HEK293 (cell line): ENCODE results near the gene DZIP1.

Source experiments
- CTCF ChIA-PET: fragments of 350-600 bp; formaldehyde crosslinking; extraction: SDS; loops from one replicate; lab custom pipeline; 2021; ENCODE audit warnings: antibody characterized with exemption; lab: Yijun Ruan, JAX
- POLR2A ChIA-PET: fragments of 300-600 bp; formaldehyde crosslinking; extraction: SDS; loops from one replicate; lab custom pipeline; 2020; ENCODE audit warnings: antibody characterized with exemption, inconsistent platforms; lab: Yijun Ruan, JAX
- H3K27ac ChIP-seq: fragments of 200-500 bp; sonication (Bioruptor generic); 2 replicates; pipeline ENCODE4 v1.5.1; 2014; ENCODE audit warnings: low read depth, low read length, control low read depth, inconsistent platforms; ENCODE audit errors: extremely low read depth
- H3K36me3 ChIP-seq, 2 experiments: fragments of 200-500 bp in 1 of 2; sonication (Bioruptor generic) in 1 of 2; 1 replicate in 1 of 2; 2 replicates in 1 of 2; pipeline ENCODE4 v1.5.1; 2014 to 2017; ENCODE audit warnings: inconsistent platforms in 2 of 2, low read length in 2 of 2; ENCODE audit not compliant: control insufficient read depth in 2 of 2, insufficient read depth in 1 of 2
- H3K4me1 ChIP-seq: fragments of 200-500 bp; sonication (Bioruptor generic); 2 replicates; pipeline ENCODE4 v1.5.1; 2014; ENCODE audit warnings: mild to moderate bottlenecking, low read length, inconsistent platforms; ENCODE audit not compliant: control insufficient read depth, insufficient read depth
- H3K4me3 ChIP-seq: 2 replicates; pipeline ENCODE4 v1.5.1; 2011; ENCODE audit warnings: low read depth, mild to moderate bottlenecking, control low read depth, low read length, moderate library complexity
- H3K9me3 ChIP-seq: fragments of 200-500 bp; sonication (Bioruptor generic); 2 replicates; pipeline ENCODE4 v1.5.1; 2014; ENCODE audit warnings: low read depth, low read length, inconsistent platforms; ENCODE audit not compliant: control insufficient read depth, insufficient read depth
- ZBTB17 ChIP-seq: fragments of 450-650 bp; formaldehyde crosslinking; IDR thresholded peaks from 2 replicates; pipeline ENCODE4 v1.5.1; 2016; ENCODE audit warnings: missing biosample characterization, missing genetic modification characterization
- ZBTB48 ChIP-seq: fragments of 450-650 bp; formaldehyde crosslinking; IDR thresholded peaks from 2 replicates; pipeline ENCODE4 v1.5.1; 2016; ENCODE audit warnings: missing biosample characterization, missing genetic modification characterization
- ZNF302 ChIP-seq: fragments of 450-650 bp; formaldehyde crosslinking; IDR thresholded peaks from 2 replicates; pipeline ENCODE4 v1.5.1; 2016; ENCODE audit warnings: missing biosample characterization, missing genetic modification characterization, low read depth
- ZNF548 ChIP-seq: fragments of 450-650 bp; formaldehyde crosslinking; IDR thresholded peaks from 2 replicates; pipeline ENCODE4 v1.5.1; 2016; ENCODE audit warnings: missing biosample characterization, missing genetic modification characterization
- ZNF549 ChIP-seq: fragments of 450-650 bp; IDR thresholded peaks from 2 replicates; pipeline ENCODE4 v1.5.1; 2018; ENCODE audit warnings: missing biosample characterization, missing genetic modification characterization, mild to moderate bottlenecking, inconsistent platforms, moderate library complexity
- ZNF558 ChIP-seq: fragments of 450-650 bp; formaldehyde crosslinking; IDR thresholded peaks from 2 replicates; pipeline ENCODE4 v1.5.1; 2016; ENCODE audit warnings: missing biosample characterization, missing genetic modification characterization
- ZNF561 ChIP-seq: fragments of 450-650 bp; IDR thresholded peaks from 2 replicates; pipeline ENCODE4 v1.5.1; 2018; ENCODE audit warnings: missing biosample characterization, missing genetic modification characterization, borderline replicate concordance
- ZNF623 ChIP-seq: fragments of 450-650 bp; formaldehyde crosslinking; IDR thresholded peaks from 2 replicates; pipeline ENCODE4 v1.5.1; 2016; ENCODE audit warnings: missing biosample characterization, missing genetic modification characterization
- ZNF624 ChIP-seq: fragments of 450-650 bp; formaldehyde crosslinking; IDR thresholded peaks from 2 replicates; pipeline ENCODE4 v1.5.1; 2017; ENCODE audit warnings: missing biosample characterization, missing genetic modification characterization
- ZNF654 ChIP-seq: fragments of 450-650 bp; formaldehyde crosslinking; IDR thresholded peaks from 2 replicates; pipeline ENCODE4 v1.5.1; 2016; ENCODE audit warnings: low read depth, missing biosample characterization, missing genetic modification characterization
- ZNF660 ChIP-seq: fragments of 450-650 bp; IDR thresholded peaks from 2 replicates; pipeline ENCODE4 v1.5.1; 2018; ENCODE audit warnings: missing biosample characterization, mild to moderate bottlenecking, missing genetic modification characterization
- ZNF747 ChIP-seq: fragments of 450-650 bp; formaldehyde crosslinking; IDR thresholded peaks from 2 replicates; pipeline ENCODE4 v1.5.1; 2016; ENCODE audit warnings: missing biosample characterization, missing genetic modification characterization
- ZNF830 ChIP-seq: fragments of 450-650 bp; IDR thresholded peaks from 2 replicates; pipeline ENCODE4 v1.5.0; 2018; ENCODE audit warnings: missing biosample characterization, missing genetic modification characterization, low read depth, mild to moderate bottlenecking, moderate library complexity
- ZXDB ChIP-seq: fragments of 450-650 bp; formaldehyde crosslinking; IDR thresholded peaks from 2 replicates; pipeline ENCODE4 v1.5.1; 2016; ENCODE audit warnings: missing biosample characterization, missing genetic modification characterization
- TF ChIP-seq, protein P1 (sequence below): fragments of 450-650 bp; formaldehyde crosslinking; IDR thresholded peaks from 2 replicates; pipeline ENCODE4 v1.5.1; 2017; ENCODE audit warnings: missing biosample characterization, missing genetic modification characterization
- TF ChIP-seq, protein P2 (sequence below): fragments of 450-650 bp; IDR thresholded peaks from 2 replicates; pipeline ENCODE4 v1.5.1; 2018; ENCODE audit warnings: missing biosample characterization, missing genetic modification characterization
- TF ChIP-seq, protein P3 (sequence below): fragments of 450-650 bp; formaldehyde crosslinking; IDR thresholded peaks from 2 replicates; pipeline ENCODE4 v1.5.1; 2016; ENCODE audit warnings: missing biosample characterization, missing genetic modification characterization
- TF ChIP-seq, protein P4 (sequence below): fragments of 450-650 bp; formaldehyde crosslinking; IDR thresholded peaks from 2 replicates; pipeline ENCODE4 v1.5.1; 2017; ENCODE audit warnings: missing biosample characterization, missing genetic modification characterization
- TF ChIP-seq, protein P5 (sequence below): fragments of 450-650 bp; IDR thresholded peaks from 2 replicates; pipeline ENCODE4 v1.5.1; 2018; ENCODE audit warnings: missing biosample characterization, mild to moderate bottlenecking, missing genetic modification characterization

The DZIP1 gene

DNA sequence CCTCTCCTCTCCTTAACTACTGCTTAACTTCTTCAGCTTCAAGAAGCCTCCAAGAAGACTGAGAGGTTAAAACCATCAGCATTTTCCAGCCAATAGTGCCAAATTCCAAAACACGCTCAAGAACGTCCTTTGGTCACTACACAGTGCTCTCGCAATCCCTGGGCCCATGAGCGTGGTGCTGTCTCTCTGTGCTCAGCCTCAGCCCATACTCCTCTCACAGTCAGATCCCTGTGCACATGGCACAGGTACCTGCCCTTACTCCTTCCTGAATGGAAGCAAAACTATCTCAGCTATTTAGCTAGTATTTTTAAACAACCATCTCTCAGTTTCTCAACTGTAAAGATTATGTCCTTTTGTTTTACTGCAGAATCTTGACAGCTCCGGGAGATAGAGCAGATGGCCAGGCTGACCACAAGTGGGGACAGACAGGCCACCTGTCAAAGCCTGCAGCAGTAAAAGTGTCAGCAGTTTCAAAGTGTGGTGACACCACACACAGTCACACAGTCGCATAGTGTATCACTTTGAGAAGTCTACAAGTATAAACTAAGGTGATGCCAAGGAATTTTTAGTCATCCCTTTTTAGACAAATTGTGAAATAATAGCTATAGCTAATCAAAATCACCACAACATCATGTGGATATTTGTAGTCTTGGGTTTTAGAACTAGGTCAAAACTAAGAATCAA lies 35.7 kb downstream of the DZIP1 start:
- H3K36me3 ChIP-seq: peaks cover 29 to 90% of the 10 kb centered on the region in 2 experiments
- no peak overlapping the region for H3K27ac ChIP-seq
- no peak overlapping the region for H3K4me3 ChIP-seq
- TF ChIP-seq ZXDB (tag by site-specific recombination) (no peak), ZNF558 (tag by site-specific recombination) (no peak), ZNF747 (tag by site-specific recombination) (no peak), ZNF654 (tag by site-specific recombination) (no peak), ZNF623 (tag by site-specific recombination) (no peak), ZNF302 (tag by site-specific recombination) (no peak), ZNF548 (tag by site-specific recombination) (no peak)
- TF ChIP-seq, protein P1, sequence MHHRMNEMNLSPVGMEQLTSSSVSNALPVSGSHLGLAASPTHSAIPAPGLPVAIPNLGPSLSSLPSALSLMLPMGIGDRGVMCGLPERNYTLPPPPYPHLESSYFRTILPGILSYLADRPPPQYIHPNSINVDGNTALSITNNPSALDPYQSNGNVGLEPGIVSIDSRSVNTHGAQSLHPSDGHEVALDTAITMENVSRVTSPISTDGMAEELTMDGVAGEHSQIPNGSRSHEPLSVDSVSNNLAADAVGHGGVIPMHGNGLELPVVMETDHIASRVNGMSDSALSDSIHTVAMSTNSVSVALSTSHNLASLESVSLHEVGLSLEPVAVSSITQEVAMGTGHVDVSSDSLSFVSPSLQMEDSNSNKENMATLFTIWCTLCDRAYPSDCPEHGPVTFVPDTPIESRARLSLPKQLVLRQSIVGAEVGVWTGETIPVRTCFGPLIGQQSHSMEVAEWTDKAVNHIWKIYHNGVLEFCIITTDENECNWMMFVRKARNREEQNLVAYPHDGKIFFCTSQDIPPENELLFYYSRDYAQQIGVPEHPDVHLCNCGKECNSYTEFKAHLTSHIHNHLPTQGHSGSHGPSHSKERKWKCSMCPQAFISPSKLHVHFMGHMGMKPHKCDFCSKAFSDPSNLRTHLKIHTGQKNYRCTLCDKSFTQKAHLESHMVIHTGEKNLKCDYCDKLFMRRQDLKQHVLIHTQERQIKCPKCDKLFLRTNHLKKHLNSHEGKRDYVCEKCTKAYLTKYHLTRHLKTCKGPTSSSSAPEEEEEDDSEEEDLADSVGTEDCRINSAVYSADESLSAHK (tag by site-specific recombination): no peak
- TF ChIP-seq, protein P2, sequence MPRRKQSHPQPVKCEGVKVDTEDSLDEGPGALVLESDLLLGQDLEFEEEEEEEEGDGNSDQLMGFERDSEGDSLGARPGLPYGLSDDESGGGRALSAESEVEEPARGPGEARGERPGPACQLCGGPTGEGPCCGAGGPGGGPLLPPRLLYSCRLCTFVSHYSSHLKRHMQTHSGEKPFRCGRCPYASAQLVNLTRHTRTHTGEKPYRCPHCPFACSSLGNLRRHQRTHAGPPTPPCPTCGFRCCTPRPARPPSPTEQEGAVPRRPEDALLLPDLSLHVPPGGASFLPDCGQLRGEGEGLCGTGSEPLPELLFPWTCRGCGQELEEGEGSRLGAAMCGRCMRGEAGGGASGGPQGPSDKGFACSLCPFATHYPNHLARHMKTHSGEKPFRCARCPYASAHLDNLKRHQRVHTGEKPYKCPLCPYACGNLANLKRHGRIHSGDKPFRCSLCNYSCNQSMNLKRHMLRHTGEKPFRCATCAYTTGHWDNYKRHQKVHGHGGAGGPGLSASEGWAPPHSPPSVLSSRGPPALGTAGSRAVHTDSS: no peak
- peaks cover 2% of the 10 kb centered on the region; the same call in 1 of the 2 replicates for H3K4me1 ChIP-seq
- no peaks in the 10 kb centered on the region for H3K9me3 ChIP-seq
- CTCF ChIA-PET: no interaction called here
- POLR2A ChIA-PET: interaction anchor here (1.3 kb wide), 1 partner anchor 34 kb away, joined by 3 read pairs; no protein-coding TSS in a partner anchor

DNA sequence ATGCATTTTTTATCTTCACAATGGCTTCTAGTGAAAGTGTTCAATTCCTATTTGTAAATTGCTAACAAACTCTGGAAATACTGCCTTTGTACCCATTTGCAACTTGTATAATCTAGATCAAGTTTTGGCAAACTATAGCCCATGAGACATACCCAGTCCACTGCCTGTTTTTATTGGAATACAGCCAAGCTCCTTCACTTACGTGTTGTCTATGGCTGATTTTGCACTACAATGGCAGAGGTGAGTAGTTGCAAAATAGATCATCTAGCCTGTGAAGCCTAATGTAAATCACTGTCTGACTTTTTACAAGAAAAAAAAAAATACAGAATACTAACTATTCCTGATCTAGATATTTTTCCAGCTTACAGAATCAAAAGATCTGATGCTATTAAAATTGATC lies 37.1 kb downstream of the DZIP1 start:
- ChIA-PET CTCF (interaction anchor here (0.7 to 0.8 kb wide), 2 partner anchors 16 to 192 kb away, joined by 3 read pairs; no protein-coding TSS in a partner anchor), POLR2A (no interaction called here)
- peak; percentile 65 for TF ChIP-seq ZBTB17 (tag by site-specific recombination)
- TF ChIP-seq, protein P3, sequence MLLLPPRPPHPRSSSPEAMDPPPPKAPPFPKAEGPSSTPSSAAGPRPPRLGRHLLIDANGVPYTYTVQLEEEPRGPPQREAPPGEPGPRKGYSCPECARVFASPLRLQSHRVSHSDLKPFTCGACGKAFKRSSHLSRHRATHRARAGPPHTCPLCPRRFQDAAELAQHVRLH (tag by site-specific recombination): no peak
- TF ChIP-seq, protein P4, sequence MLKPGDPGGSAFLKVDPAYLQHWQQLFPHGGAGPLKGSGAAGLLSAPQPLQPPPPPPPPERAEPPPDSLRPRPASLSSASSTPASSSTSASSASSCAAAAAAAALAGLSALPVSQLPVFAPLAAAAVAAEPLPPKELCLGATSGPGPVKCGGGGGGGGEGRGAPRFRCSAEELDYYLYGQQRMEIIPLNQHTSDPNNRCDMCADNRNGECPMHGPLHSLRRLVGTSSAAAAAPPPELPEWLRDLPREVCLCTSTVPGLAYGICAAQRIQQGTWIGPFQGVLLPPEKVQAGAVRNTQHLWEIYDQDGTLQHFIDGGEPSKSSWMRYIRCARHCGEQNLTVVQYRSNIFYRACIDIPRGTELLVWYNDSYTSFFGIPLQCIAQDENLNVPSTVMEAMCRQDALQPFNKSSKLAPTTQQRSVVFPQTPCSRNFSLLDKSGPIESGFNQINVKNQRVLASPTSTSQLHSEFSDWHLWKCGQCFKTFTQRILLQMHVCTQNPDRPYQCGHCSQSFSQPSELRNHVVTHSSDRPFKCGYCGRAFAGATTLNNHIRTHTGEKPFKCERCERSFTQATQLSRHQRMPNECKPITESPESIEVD (tag by site-specific recombination): peak; percentile 42
- TF ChIP-seq ZNF830 (tag by site-specific recombination): no peak
- TF ChIP-seq ZNF561 (tag by site-specific recombination): 0 out of 2 replicates have a peak, but pooled peaks have one; percentile 29
- TF ChIP-seq, protein P5, sequence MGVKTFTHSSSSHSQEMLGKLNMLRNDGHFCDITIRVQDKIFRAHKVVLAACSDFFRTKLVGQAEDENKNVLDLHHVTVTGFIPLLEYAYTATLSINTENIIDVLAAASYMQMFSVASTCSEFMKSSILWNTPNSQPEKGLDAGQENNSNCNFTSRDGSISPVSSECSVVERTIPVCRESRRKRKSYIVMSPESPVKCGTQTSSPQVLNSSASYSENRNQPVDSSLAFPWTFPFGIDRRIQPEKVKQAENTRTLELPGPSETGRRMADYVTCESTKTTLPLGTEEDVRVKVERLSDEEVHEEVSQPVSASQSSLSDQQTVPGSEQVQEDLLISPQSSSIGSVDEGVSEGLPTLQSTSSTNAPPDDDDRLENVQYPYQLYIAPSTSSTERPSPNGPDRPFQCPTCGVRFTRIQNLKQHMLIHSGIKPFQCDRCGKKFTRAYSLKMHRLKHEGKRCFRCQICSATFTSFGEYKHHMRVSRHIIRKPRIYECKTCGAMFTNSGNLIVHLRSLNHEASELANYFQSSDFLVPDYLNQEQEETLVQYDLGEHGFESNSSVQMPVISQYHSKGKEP: 0 out of 2 replicates have a peak, but pooled peaks have one; percentile 47
- no peak for TF ChIP-seq ZBTB48
- TF ChIP-seq ZNF624 (tag by site-specific recombination): no peak
- no peak for TF ChIP-seq ZNF549 (tag by site-specific recombination)
- peak; percentile 47; the same call in 1 of the 2 replicates for TF ChIP-seq ZNF660
- H3K4me1 ChIP-seq: peaks cover 2% of the 10 kb centered on the region; the same call in 1 of the 2 replicates
- H3K4me3 ChIP-seq: no peak overlapping the region
- peaks cover 18 to 91% of the 10 kb centered on the region in 2 experiments for H3K36me3 ChIP-seq
- no peak overlapping the region for H3K27ac ChIP-seq
- no peaks in the 10 kb centered on the region for H3K9me3 ChIP-seq
